ENCODE measurements around the gene TCP11X1.
"Not testable (repeated sequence)": the region's sequence is repeated elsewhere in the genome, so short reads cannot be mapped to it uniquely, and the experiment has no call there.

Gene TCP11X1

GRCh38 chrX:102214986-102215385 lies at the start of gene TCP11X1:
TCP11X1 (plus strand) TSS chrX:102215301.
- not testable (repeated sequence) for DNase-seq (ENCODE audit: low read depth in 2 of 2)

GRCh38 chrX:102185967-102186720 lies 29.0 kb upstream of the TCP11X1 start:
- no peak for DNase-seq (ENCODE audit: low read depth in 2 of 2)

- DNase-seq (ENCODE audit: low read depth in 2 of 2), result not testable (repeated sequence)
Observed at GRCh38 chrX:102207940-102208339, 7.2 kb upstream of the TCP11X1 start.

GRCh38 chrX:102216497-102216896 lies 1.4 kb downstream of the TCP11X1 start:
- DNase-seq (ENCODE audit: low read depth in 2 of 2), result not testable (repeated sequence)

GRCh38 chrX:102235678-102236077 lies 20.6 kb downstream of the TCP11X1 start:
- DNase-seq (ENCODE audit: low read depth in 2 of 2), result not testable (repeated sequence)

GRCh38 chrX:102240265-102240664 lies 25.2 kb downstream of the TCP11X1 start:
- not testable (repeated sequence) for DNase-seq (ENCODE audit: low read depth in 2 of 2)

GRCh38 chrX:102246893-102247292 lies 31.8 kb downstream of the TCP11X1 start, which contains the start of gene NXF2:
NXF2 (plus strand) TSS chrX:102247167; CDS start chrX:102307079, 59,912 bp downstream.
- not testable (repeated sequence) for DNase-seq (ENCODE audit: low read depth in 2 of 2)

GRCh38 chrX:102272231-102272630 lies 57.1 kb downstream of the TCP11X1 start:
- not testable (repeated sequence) for DNase-seq (ENCODE audit: low read depth in 2 of 2)
